Transverse colon (tissue), 3 donors: ENCODE data around the gene CNKSR3.

Experiments
- CTCF ChIP-seq, 5 experiments: fragments of 200-600 bp in 3 of 5; fragments of 450-650 bp in 2 of 5; sonication (generic) in 3 of 5; IDR thresholded peaks; 1 replicate in 2 of 5; 2 replicates in 3 of 5; pipeline ENCODE4 v1.5.1; 2016 to 2017; ENCODE audit warnings: antibody characterized with exemption in 5 of 5, inconsistent platforms in 3 of 5, mild to moderate bottlenecking in 2 of 5, moderate library complexity in 1 of 5
- EP300 ChIP-seq: sonication (generic); formaldehyde crosslinking; IDR thresholded peaks from one replicate; pipeline ENCODE4 v1.6.1; 2017; ENCODE audit warnings: antibody characterized with exemption, low read depth
- POLR2A ChIP-seq: fragments of 450-650 bp; IDR thresholded peaks from one replicate; pipeline ENCODE4 v1.6.1; 2016; ENCODE audit warnings: antibody characterized with exemption, mild to moderate bottlenecking, moderate library complexity

GRCh38 chr6:154363821-154364220, 146.7 kb downstream of the CNKSR3 start:
- no peak for TF ChIP-seq CTCF (IDR thresholded peaks at IDR 0.05)
- no peak for TF ChIP-seq POLR2A
- no peak for TF ChIP-seq EP300
